Measurements from ENCODE around the gene ZNRF2. TPM values are rescaled to one million over a fixed set of nuclear protein-coding genes. Genes with fewer than 3 reads are reported as not detected.
"Not testable (repeated sequence)": the region's sequence is repeated elsewhere in the genome, so short reads cannot be mapped to it uniquely, and the experiment has no call there.

The ZNRF2 gene
- total RNA-seq, 1 experiment from 2014 or later, result 9.1 TPM

DNA sequence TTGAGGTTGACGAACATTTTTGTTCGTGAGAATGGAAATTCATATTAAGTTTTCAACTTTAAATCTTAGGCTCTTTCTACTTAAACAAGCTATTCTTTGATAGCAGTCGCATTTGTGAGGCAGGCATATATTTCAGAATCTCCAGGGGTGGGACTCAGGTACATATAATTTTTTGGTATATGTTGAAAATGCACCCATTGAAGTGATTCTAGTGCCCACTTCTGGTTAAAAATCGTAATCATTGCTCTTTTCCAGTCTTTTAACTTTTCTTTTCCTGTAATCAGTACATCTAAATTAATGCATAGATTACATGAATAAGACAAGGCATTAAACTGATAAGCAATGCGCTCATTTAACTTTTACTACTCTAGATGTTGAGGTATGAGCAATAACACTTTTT, 67.8 kb downstream of the ZNRF2 start:
- no peaks in the 10 kb centered on the region for H3K9me3 ChIP-seq
- no peaks in the 10 kb centered on the region for H3K36me3 ChIP-seq
- H3K27me3 ChIP-seq, result no peaks in the 10 kb centered on the region
- no peak for DNase-seq
- H3K4me3 ChIP-seq, result no peak overlapping the region

DNA sequence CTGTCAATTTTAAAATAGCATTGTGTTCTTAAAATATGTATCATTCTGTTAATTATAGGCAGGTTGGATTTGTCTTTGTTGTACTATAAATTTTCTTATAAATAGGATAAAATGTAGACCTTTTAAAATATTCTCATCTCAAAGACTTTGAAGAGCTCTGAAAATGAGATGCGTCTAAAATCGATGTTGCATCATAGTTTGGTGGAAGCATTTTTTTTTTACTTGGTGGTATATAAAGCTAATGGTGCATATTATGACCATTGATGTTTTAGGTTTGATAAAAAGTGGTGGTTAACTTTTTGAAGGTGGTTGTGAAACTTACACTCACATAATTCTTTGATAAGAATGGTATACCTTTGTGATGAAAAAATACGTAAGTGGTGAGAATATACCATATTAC, 69.1 kb downstream of the ZNRF2 start:
- Histone ChIP-seq H3K4me3 (no peak overlapping the region), H3K36me3 (no peaks in the 10 kb centered on the region), H3K9me3 (no peaks in the 10 kb centered on the region), H3K27me3 (no peaks in the 10 kb centered on the region)
- DNase-seq, result no peak

DNA sequence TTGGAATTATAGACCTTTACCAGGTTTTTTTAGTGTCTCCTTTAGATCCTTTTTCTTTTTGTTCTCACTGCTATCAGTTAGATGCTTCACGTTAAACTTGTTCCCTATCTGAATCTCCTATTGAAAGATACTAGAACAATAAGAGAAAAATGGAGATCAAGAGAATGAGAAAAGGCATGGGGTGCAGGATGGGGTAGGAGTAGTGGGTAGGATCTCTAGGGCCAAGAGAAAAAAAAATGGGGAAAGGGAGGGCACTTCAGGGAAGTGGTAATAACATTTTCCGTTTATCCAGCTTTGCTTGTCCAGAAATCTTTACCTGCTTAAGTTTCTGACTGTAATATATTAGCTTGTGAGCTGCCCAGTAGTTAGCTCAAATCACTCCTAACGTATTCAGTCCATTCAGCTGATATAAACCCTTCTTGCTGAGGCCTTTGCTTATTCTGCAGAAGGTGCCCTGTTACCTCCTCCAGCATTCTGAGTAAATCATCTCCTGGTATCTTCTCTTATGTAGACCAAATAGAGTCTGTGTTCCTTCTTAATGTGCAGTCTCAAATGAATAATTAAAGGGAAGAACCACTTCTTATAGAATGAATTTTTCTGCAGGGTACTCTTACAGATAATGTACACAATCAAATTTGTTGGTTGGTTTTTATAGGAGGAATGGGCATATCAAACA, 69.7 kb downstream of the ZNRF2 start:
- Histone ChIP-seq H3K36me3 (no peaks in the 10 kb centered on the region), H3K27me3 (no peaks in the 10 kb centered on the region), H3K9me3 (no peaks in the 10 kb centered on the region), H3K4me3 (no peak overlapping the region)
- DNase-seq, result no peak

DNA sequence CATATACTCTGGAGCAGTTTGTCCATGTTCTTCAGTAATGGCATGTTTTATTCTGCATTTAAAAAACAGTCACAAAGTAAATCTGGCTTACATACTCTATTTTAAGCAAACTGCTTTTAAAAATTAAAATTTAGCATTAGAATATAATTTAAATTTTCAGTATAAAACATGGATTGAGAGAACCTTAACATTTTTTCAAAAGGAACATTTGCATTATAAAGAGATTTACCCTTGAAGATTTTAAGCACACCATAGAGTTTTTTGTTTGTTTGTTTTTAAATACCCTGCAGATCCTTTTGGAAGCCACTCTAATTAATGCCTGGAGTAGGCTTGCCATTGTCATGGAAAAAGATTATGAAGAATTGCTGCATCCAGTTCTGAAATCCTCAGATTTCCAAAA, 70.4 kb downstream of the ZNRF2 start:
- Histone ChIP-seq H3K27me3 (no peaks in the 10 kb centered on the region), H3K36me3 (no peaks in the 10 kb centered on the region), H3K9me3 (no peaks in the 10 kb centered on the region), H3K4me3 (no peak overlapping the region)
- DNase-seq, result no peak

DNA sequence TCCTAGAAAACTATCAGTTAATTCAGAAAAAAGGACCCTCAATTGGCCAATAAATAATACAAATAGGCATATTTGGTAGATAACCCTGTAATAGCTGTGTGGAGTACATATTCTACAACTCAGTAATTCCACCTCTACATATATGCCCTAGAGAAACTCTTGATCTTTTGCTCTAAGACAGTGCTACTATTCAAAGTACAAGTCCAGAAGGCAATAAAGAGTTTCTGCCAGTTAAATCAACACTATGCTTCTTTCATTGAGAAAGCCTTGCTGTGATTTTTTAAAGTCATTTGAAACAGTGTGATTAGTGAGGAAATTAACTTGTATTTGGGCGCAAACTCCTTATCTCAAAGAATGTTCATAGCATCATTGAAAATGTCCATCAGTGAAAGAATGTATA, 75.6 kb downstream of the ZNRF2 start:
- H3K36me3 ChIP-seq, result no peaks in the 10 kb centered on the region
- no peak overlapping the region for H3K4me3 ChIP-seq
- H3K27me3 ChIP-seq, result no peaks in the 10 kb centered on the region
- H3K9me3 ChIP-seq, result no peaks in the 10 kb centered on the region
- DNase-seq, result no peak

DNA sequence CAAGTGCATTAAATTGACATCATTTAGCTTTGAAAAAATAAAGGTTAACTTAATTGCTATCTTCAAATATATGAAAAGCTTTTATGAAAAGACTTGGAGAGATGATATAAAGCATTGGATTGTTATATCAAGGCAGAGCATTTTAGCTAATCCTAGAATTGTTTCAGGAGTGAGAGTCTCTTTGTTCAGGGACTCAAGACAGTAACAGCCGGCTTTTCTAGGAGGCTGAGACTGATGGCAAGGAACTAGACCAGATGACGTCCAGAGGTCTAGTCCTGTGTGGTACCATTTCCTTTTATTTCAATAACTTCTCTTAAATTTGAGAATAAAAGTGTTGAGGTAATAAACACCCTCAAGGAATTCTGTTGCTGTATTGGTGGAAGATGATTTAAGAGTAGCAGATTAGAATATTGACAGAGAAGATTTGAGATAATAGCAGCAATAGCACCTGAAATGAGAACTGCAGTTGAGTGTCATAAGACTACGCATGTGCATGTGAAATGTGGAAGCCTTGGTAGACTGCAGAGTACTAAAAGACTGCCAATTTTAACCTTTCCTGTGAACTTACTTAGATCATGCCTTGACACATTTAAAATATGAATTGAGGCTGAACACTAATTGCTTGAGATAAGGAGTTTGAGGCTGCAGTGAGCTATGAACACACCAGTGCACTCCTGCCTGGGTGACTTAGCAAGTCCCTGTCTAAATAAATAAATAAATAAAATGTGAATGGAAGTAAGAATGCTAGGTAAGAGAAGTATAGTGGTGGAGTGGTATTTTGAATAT, 79.6 kb downstream of the ZNRF2 start:
- no peaks in the 10 kb centered on the region for H3K27me3 ChIP-seq
- H3K9me3 ChIP-seq, result no peaks in the 10 kb centered on the region
- no peaks in the 10 kb centered on the region for H3K36me3 ChIP-seq
- DNase-seq, result no peak
- no peak overlapping the region for H3K4me3 ChIP-seq

DNA sequence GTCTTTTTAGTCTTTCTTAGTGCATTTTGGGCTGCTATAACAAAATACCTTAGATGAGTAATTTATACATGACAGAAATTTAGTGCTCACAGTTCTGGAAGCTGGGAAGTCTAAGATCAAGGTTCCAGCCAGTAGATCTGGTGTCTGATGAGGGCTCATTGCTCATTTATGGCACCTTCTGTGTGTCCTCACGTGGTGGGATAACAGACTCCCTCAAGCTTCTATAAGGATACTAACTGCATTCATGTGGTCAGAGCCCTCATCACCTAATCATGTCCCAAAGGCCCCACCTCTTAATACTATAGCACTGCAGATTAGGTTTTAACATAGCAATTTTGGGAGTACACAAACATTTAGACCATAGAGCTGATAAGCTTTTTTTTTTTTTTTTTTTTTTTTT, 80.4 kb downstream of the ZNRF2 start:
- Histone ChIP-seq H3K9me3 (no peaks in the 10 kb centered on the region), H3K36me3 (no peaks in the 10 kb centered on the region), H3K27me3 (no peaks in the 10 kb centered on the region), H3K4me3 (no peak overlapping the region)
- DNase-seq, result no peak

DNA sequence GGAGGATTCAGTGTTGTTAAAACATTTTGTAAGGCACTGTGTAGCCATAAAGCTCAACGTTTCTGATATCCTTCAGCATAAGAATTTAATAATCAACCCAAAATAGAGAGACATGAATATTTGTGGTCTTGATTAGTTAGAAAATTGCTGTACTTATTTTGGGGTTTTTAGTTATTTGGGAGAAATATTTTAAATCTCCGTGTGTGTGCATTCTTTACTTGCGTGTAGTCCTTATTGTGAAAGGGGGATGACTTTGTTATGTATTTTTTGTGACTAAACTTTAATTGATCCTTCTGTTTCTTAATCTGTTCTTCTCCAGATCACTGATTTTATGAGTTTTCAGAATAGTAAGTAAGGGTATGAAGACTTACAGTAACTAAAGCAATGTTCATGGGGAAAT, 81.2 kb downstream of the ZNRF2 start:
- no peaks in the 10 kb centered on the region for H3K9me3 ChIP-seq
- H3K36me3 ChIP-seq, result no peaks in the 10 kb centered on the region
- H3K27me3 ChIP-seq, result no peaks in the 10 kb centered on the region
- DNase-seq, result no peak
- H3K4me3 ChIP-seq, result no peak overlapping the region

DNA sequence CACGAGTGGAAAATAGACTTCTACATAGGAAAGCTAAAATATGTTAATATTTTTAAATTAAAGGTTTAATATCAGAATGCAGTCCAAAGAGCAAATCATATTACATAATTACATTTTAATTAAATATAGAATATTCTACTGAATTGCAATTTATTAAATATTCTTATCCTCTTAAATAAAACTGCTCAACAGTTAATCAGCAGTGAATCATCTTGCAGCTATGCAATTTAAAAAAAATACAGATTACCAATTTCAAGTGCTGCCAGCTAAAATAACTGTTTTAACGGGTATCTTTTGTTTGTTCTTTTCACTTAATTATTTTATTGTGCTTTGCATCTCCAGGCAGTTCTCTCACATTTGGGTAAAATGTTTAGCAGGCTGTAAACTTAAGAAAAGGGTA, 82.2 kb downstream of the ZNRF2 start:
- DNase-seq, result no peak
- no peaks in the 10 kb centered on the region for H3K9me3 ChIP-seq
- H3K36me3 ChIP-seq, result no peaks in the 10 kb centered on the region; the same call in 1 of the 2 replicates
- no peak overlapping the region for H3K4me3 ChIP-seq
- H3K27me3 ChIP-seq, result no peaks in the 10 kb centered on the region

DNA sequence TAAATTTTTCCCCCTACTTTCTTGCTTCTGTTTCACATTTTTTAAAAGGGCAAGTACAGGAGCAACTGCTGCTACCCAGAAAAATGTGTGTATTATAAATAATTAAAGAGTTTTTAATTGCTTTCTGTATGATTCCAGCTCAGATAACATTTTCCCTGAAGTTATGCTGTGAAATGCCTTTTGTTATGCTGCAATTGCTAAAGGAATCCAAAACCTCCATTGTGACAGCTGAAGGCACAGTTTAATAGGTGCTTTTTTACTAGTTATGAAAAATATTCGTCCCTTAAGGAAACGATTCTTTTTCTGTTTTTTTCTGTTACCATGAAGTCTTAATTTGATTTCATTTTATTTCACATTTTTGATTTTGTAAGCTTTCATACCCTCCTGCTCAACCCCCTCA, 83.2 kb downstream of the ZNRF2 start:
- DNase-seq, result no peak
- H3K27me3 ChIP-seq, result no peaks in the 10 kb centered on the region
- H3K4me3 ChIP-seq, result no peak overlapping the region
- H3K36me3 ChIP-seq, result no peaks in the 10 kb centered on the region; the same call in 1 of the 2 replicates
- H3K9me3 ChIP-seq, result no peaks in the 10 kb centered on the region

DNA sequence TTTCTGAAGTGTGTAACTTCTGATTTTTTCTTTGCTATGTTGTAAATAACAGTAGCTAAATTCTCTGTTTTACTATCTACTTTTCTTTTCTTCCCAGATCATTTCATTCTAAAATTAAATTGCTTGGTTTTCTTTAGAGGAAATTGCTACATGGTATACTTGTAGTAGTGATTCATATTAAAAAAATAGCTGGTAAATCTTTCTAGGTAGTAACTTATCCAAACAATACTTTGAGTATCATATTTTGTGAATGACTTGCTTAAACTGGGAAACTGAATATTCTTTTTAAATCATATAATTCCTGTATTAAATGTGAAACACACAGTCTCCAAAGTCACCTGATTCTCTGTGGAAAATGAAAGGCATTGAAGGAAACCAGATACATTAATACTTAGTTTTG, 85.5 kb downstream of the ZNRF2 start:
- H3K4me3 ChIP-seq, result no peak overlapping the region
- no peaks in the 10 kb centered on the region for H3K27me3 ChIP-seq
- no peaks in the 10 kb centered on the region; the same call in 1 of the 2 replicates for H3K36me3 ChIP-seq
- H3K9me3 ChIP-seq, result no peaks in the 10 kb centered on the region
- DNase-seq, result no peak

DNA sequence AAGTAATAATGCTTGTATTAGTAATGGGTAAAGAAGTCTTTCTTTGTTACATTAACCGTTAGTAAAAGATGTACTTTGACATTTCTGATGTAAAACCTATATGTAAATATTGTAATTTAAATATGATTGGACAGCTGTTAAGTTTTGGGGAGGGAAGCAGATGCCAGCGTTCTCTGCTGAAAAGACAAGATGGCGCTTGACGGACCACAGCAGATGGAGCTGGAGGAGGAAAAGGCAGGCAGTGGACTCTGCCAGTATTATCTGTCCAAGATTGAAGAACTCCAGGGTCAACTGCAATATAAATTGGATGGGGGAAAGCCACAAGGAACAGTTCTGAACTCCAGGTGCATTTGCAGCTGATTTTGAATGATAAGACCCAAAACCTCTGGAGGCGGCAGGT, 86.9 kb downstream of the ZNRF2 start:
- H3K36me3 ChIP-seq, result no peaks in the 10 kb centered on the region; the same call in 1 of the 2 replicates
- H3K4me3 ChIP-seq, result no peak overlapping the region

DNA sequence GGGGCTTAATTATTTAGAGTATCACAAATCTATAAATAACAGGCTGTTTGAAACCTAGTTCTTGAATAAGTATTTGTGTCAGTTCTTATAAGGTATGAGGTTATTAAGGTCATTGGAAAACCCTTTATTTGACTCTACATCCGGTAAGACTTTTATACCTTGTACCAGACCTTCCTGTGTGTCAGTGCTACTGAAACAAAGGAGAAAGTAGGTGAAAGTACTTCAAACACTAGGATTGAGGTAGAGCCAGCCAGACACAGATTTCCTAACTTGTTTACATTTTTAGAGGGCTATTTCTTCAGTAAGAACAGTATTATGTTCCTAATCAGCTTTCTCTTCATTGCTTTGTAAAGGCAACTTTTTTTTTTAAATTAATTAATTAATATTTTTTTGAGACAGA, 93.9 kb downstream of the ZNRF2 start:
- Histone ChIP-seq H3K4me3 (no peak overlapping the region), H3K9me3 (peaks cover 2% of the 10 kb centered on the region; the same call in 1 of the 2 replicates), H3K27me3 (no peaks in the 10 kb centered on the region), H3K36me3 (0 out of 2 replicates have a peak, but pooled peaks cover 3% of the 10 kb centered on the region)
- DNase-seq, result no peak

More for the DNA sequence above, 86.9 kb downstream of the ZNRF2 start:
- no peak for DNase-seq
- H3K27me3 ChIP-seq, result no peaks in the 10 kb centered on the region
- no peaks in the 10 kb centered on the region for H3K9me3 ChIP-seq

DNA sequence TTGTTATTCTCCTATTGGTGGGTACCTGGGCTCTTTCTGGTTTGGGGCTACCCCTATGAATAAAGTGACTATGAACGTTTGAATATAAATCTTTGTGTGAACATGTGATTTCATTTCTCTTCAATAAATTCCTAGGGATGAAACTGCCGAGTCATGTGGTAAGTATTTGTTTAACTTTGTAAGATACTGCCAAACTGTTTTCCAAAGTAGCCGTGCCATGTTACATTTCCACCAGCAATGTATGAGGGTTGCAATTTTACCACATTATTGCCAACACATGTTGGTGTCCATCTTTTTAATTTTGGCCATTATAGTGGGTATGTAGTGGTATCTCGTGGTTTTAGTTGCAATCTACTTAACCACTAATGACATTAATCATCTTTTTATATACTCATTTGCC, 94.7 kb downstream of the ZNRF2 start:
- DNase-seq, result no peak

DNA sequence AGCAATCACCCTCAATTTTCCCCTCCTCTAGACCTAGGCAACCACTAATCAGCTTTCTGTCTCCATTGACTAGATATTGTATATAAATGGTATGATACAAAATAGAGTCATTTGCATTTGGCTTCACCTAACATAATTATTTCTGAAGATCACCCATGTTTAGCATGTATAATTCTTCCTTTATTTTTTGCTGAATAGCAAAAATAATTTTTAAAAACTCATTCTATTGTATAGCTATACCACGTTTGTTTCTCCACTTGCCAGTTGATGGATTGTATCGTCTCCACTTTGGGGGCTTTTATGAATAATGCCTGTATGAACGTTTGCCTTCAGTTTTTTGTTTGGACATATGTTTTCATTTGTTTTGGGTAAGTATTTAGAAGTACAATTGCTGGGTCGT, 95.3 kb downstream of the ZNRF2 start:
- Histone ChIP-seq H3K9me3 (peaks cover 2% of the 10 kb centered on the region; the same call in 1 of the 2 replicates), H3K27me3 (no peaks in the 10 kb centered on the region), H3K36me3 (0 out of 2 replicates have a peak, but pooled peaks cover 3% of the 10 kb centered on the region), H3K4me3 (no peak overlapping the region)
- DNase-seq, result no peak

More for the DNA sequence above, 94.7 kb downstream of the ZNRF2 start:
- H3K4me3 ChIP-seq, result no peak overlapping the region
- H3K36me3 ChIP-seq, result 0 out of 2 replicates have a peak, but pooled peaks cover 3% of the 10 kb centered on the region
- H3K9me3 ChIP-seq, result peaks cover 2% of the 10 kb centered on the region; the same call in 1 of the 2 replicates
- no peaks in the 10 kb centered on the region for H3K27me3 ChIP-seq

DNA sequence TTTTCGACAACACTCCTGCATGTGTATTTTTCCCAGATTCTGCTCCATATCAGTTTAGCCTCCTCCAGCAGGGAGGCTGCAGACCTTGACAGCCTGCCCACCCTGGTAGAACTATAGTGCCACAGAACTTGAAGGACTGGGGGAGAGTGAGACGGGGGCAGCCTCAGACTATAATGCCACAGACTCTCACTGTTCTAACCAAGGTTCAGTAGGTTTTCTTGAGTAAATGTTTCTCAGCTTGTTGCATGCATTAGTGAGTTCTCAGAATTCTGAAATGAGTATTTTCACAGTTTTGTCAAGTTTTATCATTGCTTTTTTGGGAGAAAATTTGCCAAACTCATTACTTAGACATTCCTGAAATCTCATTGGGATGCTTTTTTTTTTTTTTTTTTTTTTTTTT, 95.9 kb downstream of the ZNRF2 start:
- Histone ChIP-seq H3K4me3 (no peak overlapping the region), H3K36me3 (0 out of 2 replicates have a peak, but pooled peaks cover 3% of the 10 kb centered on the region), H3K9me3 (peaks cover 2% of the 10 kb centered on the region; the same call in 1 of the 2 replicates), H3K27me3 (no peaks in the 10 kb centered on the region)
- DNase-seq, result no peak

DNA sequence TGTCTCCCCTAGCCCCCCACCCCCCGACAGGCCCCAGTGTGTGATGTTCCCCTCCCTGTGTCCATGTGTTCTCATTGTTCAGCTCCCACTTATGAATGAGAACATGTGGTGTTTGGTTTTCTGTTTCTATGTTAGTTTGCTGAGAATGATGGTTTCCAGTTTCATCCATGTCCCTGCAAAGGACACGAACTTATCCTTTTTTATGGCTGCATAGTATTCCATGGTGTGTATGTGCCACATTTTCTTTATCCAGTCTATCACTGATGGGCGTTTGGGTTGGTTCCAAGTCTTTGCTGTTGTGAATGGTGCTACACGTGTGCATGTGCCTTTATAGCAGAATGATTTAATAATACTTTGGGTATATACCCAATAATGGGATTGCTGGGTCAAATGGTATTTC, 96.4 kb downstream of the ZNRF2 start:
- not testable (repeated sequence) for H3K27me3 ChIP-seq, H3K36me3 ChIP-seq, H3K9me3 ChIP-seq, DNase-seq, H3K4me3 ChIP-seq

DNA sequence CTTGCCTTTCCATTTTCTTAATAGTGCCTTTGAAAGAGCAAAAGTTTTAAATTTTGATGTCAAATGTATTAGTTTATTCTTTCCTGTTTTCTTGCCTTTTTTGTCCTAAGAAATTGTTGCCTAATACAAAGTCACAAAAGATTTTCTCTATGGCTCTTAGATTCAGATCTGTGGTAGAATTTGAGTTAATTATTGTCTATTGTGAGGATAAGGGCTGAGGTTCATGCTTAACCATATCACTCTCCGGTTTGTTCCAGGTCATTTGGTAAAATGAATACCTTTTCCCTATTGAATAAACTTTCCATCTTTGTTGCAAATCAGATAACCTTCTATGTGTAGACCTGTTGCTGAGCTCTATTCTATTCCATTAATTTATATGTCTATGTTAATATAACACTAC, 98.2 kb downstream of the ZNRF2 start:
- H3K4me3 ChIP-seq, result no peak overlapping the region
- DNase-seq, result no peak
- H3K36me3 ChIP-seq, result 0 out of 2 replicates have a peak, but pooled peaks cover 3% of the 10 kb centered on the region
- no peaks in the 10 kb centered on the region for H3K27me3 ChIP-seq
- H3K9me3 ChIP-seq, result peaks cover 2% of the 10 kb centered on the region; the same call in 1 of the 2 replicates

All from MG63 (cell line).